K562 (cell line): ENCODE measurements around the gene PREX1. TPM values are rescaled to one million over a fixed set of nuclear protein-coding genes. Genes with fewer than 3 reads are reported as not detected.

ENCODE experiments used
- ARID3A ChIP-seq: IDR thresholded peaks from 2 replicates; pipeline ENCODE4 v1.6.1; 2012; ENCODE audit warnings: low read depth, low read length, improper control_type of control experiment, borderline replicate concordance
- ARNT ChIP-seq, 2 experiments: fragments of 450-650 bp; IDR thresholded peaks; 2 replicates each; pipeline ENCODE4 v1.6.1; 2016; ENCODE audit warnings: mild to moderate bottlenecking in 1 of 2
- ATF3 ChIP-seq, 2 experiments: fragments of 450-650 bp in 1 of 2; sonication (generic) in 1 of 2; formaldehyde crosslinking in 1 of 2; IDR thresholded peaks in 1 of 2; conservative IDR thresholded peaks in 1 of 2; 2 replicates each; pipeline versions ENCODE4 v1.6.1 to v1.8.1; 2016 to 2023; ENCODE audit warnings: mild to moderate bottlenecking in 2 of 2, moderate library complexity in 2 of 2, inconsistent platforms in 1 of 2, missing genetic modification reagents in 1 of 2
- CCNT2 ChIP-seq: IDR thresholded peaks from 2 replicates; pipeline ENCODE4 v1.6.1; 2011; ENCODE audit warnings: borderline replicate concordance, low read depth, mild to moderate bottlenecking, moderate library complexity, mixed read lengths, low read length; ENCODE audit not compliant: insufficient read length; ENCODE audit errors: extremely low read depth
- CREB1 ChIP-seq, 2 experiments: sonication (generic) in 1 of 2; formaldehyde crosslinking in 1 of 2; IDR thresholded peaks; 2 replicates each; pipeline versions ENCODE4 v1.6.1 to v1.8.0; 2012 to 2022; ENCODE audit warnings: inconsistent platforms in 1 of 2, mild to moderate bottlenecking in 1 of 2, missing genetic modification reagents in 1 of 2, moderate library complexity in 1 of 2
- HLTF ChIP-seq: fragments of 450-650 bp; IDR thresholded peaks from 2 replicates; pipeline ENCODE4 v1.6.1; 2016
- LCOR ChIP-seq: sonication (generic); formaldehyde crosslinking; IDR thresholded peaks from 2 replicates; pipeline ENCODE4 v1.8.0; 2022; ENCODE audit warnings: mild to moderate bottlenecking, missing genetic modification reagents
- MCM3 ChIP-seq: fragments of 450-650 bp; IDR thresholded peaks from 2 replicates; pipeline ENCODE4 v1.6.1; 2016
- NR0B1 ChIP-seq: fragments of 450-650 bp; IDR thresholded peaks from one replicate; pipeline ENCODE4 v1.6.1; 2018; ENCODE audit warnings: mild to moderate bottlenecking, moderate library complexity; ENCODE audit not compliant: partially characterized antibody
- POLR2G ChIP-seq: fragments of 200-400 bp; formaldehyde crosslinking; IDR thresholded peaks from 2 replicates; pipeline ENCODE4 v1.6.1; 2017; ENCODE audit warnings: low read depth, mild to moderate bottlenecking, antibody characterized with exemption, low read length, moderate library complexity
- PREB ChIP-seq: sonication (generic); formaldehyde crosslinking; IDR thresholded peaks from 2 replicates; pipeline ENCODE4 v1.8.1; 2023; ENCODE audit warnings: mild to moderate bottlenecking, missing genetic modification reagents
- SMAD4 ChIP-seq: fragments of 250-450 bp; sonication (Bioruptor Pico); conservative IDR thresholded peaks from 2 replicates; pipeline ENCODE4 v1.8.0; 2021; ENCODE audit warnings: inconsistent platforms, mild to moderate bottlenecking, moderate library complexity
- SMARCA4 ChIP-seq: fragments of 450-650 bp; IDR thresholded peaks from 2 replicates; pipeline ENCODE4 v1.6.1; 2016
- SMC3 ChIP-seq: conservative IDR thresholded peaks from 2 replicates; pipeline ENCODE4 v1.6.1; 2011; ENCODE audit warnings: low read depth, low read length, improper control_type of control experiment; ENCODE audit not compliant: insufficient read depth
- TRIM25 ChIP-seq: fragments of 450-650 bp; IDR thresholded peaks from 2 replicates; pipeline ENCODE4 v1.7.0; 2016; ENCODE audit warnings: borderline replicate concordance
- TRIM28 ChIP-seq: fragments of 450-650 bp; IDR thresholded peaks from 2 replicates; pipeline ENCODE4 v1.6.1; 2017
- ZBTB12 ChIP-seq: fragments of 250-450 bp; sonication (Bioruptor Pico); IDR thresholded peaks from 2 replicates; pipeline ENCODE4 v1.4.0; 2020
- ZNF584 ChIP-seq: fragments of 200-800 bp; sonication (Bioruptor generic); IDR thresholded peaks from 2 replicates; pipeline ENCODE4 v1.6.1; 2016; ENCODE audit warnings: low read depth, mild to moderate bottlenecking, missing genetic modification characterization, missing compliant biosample characterization
- ZNF699 ChIP-seq: fragments of 250-450 bp; sonication (Bioruptor Pico); IDR thresholded peaks from 2 replicates; pipeline ENCODE4 v1.8.0; 2021; ENCODE audit warnings: mild to moderate bottlenecking, moderate library complexity; ENCODE audit not compliant: insufficient replicate concordance
- polyA plus RNA-seq, 8 experiments: library from polyadenylated mRNA; depleted of rRNA in 4 of 8; stranded (reverse) in 5 of 8; unstranded in 3 of 8; fragments of >200 nt; fragmentation: Nextera tagmentation in 2 of 8; fragmentation: Illumina TruSeq in 1 of 8; extraction: Ambion mirVana in 2 of 8; extraction: Trizol in 1 of 8; gene quantifications; 2 replicates each; pipeline versions ENCODE4 v1.2.1 to v1.2.3, GENCODE V29; 2011 to 2014; ENCODE audit warnings: inconsistent platforms in 1 of 8, missing spikeins in 1 of 8
- total RNA-seq, 7 experiments: library from RNA; depleted of rRNA in 6 of 7; stranded (reverse); fragments of >200 nt in 6 of 7; fragmentation: Illumina TruSeq in 2 of 7; extraction: Trizol in 2 of 7; gene quantifications; 2 replicates each; pipeline versions ENCODE4 v1.2.1 to v1.2.3, GENCODE V29; 2011 to 2021; ENCODE audit warnings: low replicate concordance in 1 of 7

Gene PREX1
- total and polyA plus RNA-seq, 9 of the 15 experiments (the other 6 are each of a cell fraction or from before 2014, with no cell fraction given) = 0.37 to 10.4 (median 4.8) TPM

- TF ChIP-seq TRIM25 (no peak), ATF3 (IDR thresholded peaks at IDR 0.05) (peak; percentile 88), ATF3 (CRISPR knock-in tag; conservative IDR thresholded peaks at IDR 0.05) (no peak; the same call in 1 of the 2 replicates), HLTF (no peak), LCOR (CRISPR knock-in tag) (no peak), MCM3 (no peak), ZNF584 (CRISPR knock-in tag) (no peak), TRIM28 (no peak), CCNT2 (peak; percentile 74), NR0B1 (no peak), ARID3A (peak; percentile 79; the same call in 1 of the 2 replicates), ZBTB12 (CRISPR knock-in tag) (no peak), CREB1 (IDR thresholded peaks at IDR 0.05) (no peak), CREB1 (CRISPR knock-in tag; IDR thresholded peaks at IDR 0.05) (no peak), POLR2G (no peak), PREB (no peak), ARNT (IDR thresholded peaks at IDR 0.05) (no peak), SMAD4 (CRISPR knock-in tag) (no peak; the same call in 1 of the 2 replicates), ZNF699 (CRISPR knock-in tag) (no peak), SMARCA4 (peak; percentile 91), SMC3 (no peak)
These were observed 14.2 kb upstream of the PREX1 start (continued) for GRCh38 chr20:48841875-48842529.
